NOMO-1 (cell line): ENCODE results near the gene SLC31A2.
"Not testable (repeated sequence)": the region's sequence is repeated elsewhere in the genome, so short reads cannot be mapped to it uniquely, and the experiment has no call there.

Experiments used
- DNase-seq, 2 experiments: peaks; one replicate each; lab custom pipeline; 2025; ENCODE audit not compliant: unreplicated experiment in 2 of 2; lab: John Stamatoyannopoulos, UW

Gene SLC31A2

GRCh38 chr9:113149561-113149960 lies 1.2 kb upstream of the SLC31A2 start:
- DNase-seq, result not testable (repeated sequence)

- DNase-seq, result peak; percentile 18 to 54
Measured at GRCh38 chr9:113151696-113152630, 1.2 kb downstream of the SLC31A2 start.

- DNase-seq, result no peak
Measured at GRCh38 chr9:113152699-113153098, 1.9 kb downstream of the SLC31A2 start.

- DNase-seq, result no peak
Measured at GRCh38 chr9:113153599-113153998, 2.8 kb downstream of the SLC31A2 start.

GRCh38 chr9:113154471-113154870 lies 3.7 kb downstream of the SLC31A2 start:
- DNase-seq, result peak; percentile 8 to 34

GRCh38 chr9:113154946-113155345 lies 4.1 kb downstream of the SLC31A2 start:
- DNase-seq, result peak; percentile 53 to 80

- DNase-seq, result peak; percentile 64 to 72
Measured at GRCh38 chr9:113155911-113156588, 5.2 kb downstream of the SLC31A2 start.

- DNase-seq, result no peak
Measured at GRCh38 chr9:113156880-113157279, 6.1 kb downstream of the SLC31A2 start.

GRCh38 chr9:113158446-113158845 lies 7.6 kb downstream of the SLC31A2 start:
- no peak for DNase-seq

GRCh38 chr9:113160571-113160970 lies 9.8 kb downstream of the SLC31A2 start:
- DNase-seq, result no peak

- no peak for DNase-seq
Measured at GRCh38 chr9:113163001-113163400, 12.2 kb downstream of the SLC31A2 start.

- DNase-seq, result no peak
Measured at GRCh38 chr9:113164536-113165300, 13.9 kb downstream of the SLC31A2 start.

GRCh38 chr9:113166039-113166438 lies 15.2 kb downstream of the SLC31A2 start:
- DNase-seq, result no peak

GRCh38 chr9:113168809-113169208 lies 18.0 kb downstream of the SLC31A2 start:
- DNase-seq, result no peak

GRCh38 chr9:113173341-113173740 lies 22.5 kb downstream of the SLC31A2 start:
- no peak for DNase-seq

GRCh38 chr9:113176803-113177202 lies 26.0 kb downstream of the SLC31A2 start:
- DNase-seq, result no peak

GRCh38 chr9:113177251-113177650 lies 26.4 kb downstream of the SLC31A2 start:
- DNase-seq, result no peak

GRCh38 chr9:113178087-113178486 lies 27.3 kb downstream of the SLC31A2 start:
- no peak for DNase-seq

- DNase-seq, result no peak
Measured at GRCh38 chr9:113179839-113180238, 29.0 kb downstream of the SLC31A2 start.

GRCh38 chr9:113181165-113181564 lies 30.4 kb downstream of the SLC31A2 start:
- DNase-seq, result no peak

GRCh38 chr9:113183956-113184488 lies 33.2 kb downstream of the SLC31A2 start:
- DNase-seq, result no peak
